Ecto neural progenitor cell (in vitro differentiated cells): ENCODE measurements around the gene WDR46.

Experiments
- DNase-seq: peaks from one replicate; pipeline ENCODE4 v3.0.0-alpha.2; 2018; ENCODE audit warnings: low spot score

The WDR46 gene

GRCh38 chr6:33288921-33289783, at the start of gene WDR46, which contains the start of gene PFDN6:
WDR46 (minus strand) TSS chr6:33289239; CDS start chr6:33289170, 69 bp downstream.
PFDN6 (plus strand) TSS chr6:33289601; CDS start chr6:33289857, 256 bp downstream.
- DNase-seq: peak; percentile 83

- DNase-seq: no peak
These were observed 47.5 kb upstream of the WDR46 start for GRCh38 chr6:33336495-33336894.

GRCh38 chr6:33335916-33336315, 46.9 kb upstream of the WDR46 start:
- DNase-seq: no peak

DNA sequence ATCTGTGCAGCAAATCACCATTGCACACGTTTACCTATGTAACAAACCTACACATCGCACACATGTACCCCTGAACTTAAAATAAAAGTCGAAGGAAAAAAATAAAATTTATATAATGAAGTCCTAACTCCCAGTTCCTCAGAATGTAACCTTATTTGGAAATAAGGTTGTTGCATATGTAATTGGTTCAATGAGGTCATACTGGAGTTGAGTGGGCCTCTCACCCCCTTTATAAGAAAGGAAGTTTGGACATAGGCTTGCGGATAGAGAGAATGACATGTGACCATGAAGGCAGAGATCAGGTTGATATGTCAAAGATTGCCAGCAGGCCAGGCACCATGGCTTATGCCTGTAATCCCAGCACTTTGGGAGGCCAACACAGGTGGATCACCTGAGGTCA, 44.6 kb upstream of the WDR46 start:
- no peak for DNase-seq

DNA sequence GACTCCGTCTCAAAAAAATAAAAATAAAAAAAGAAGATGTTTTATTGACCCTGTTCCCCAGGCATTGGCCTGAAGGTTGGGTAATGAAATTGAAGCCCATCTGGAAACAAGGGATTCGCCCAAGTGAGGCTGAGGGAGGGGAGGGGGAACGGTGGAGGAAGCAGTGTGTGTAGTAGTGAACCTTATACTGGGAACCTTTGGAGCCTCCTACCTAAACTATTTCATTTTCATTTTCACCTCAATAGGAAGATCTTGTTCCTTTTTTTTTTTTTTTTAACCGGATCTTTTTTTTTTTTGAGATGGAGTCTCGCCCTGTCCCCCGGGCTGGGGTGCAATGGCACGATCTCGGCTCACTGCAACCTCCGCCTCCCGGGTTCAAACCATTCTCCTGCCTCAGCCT, 41.7 kb upstream of the WDR46 start:
- no peak for DNase-seq

DNA sequence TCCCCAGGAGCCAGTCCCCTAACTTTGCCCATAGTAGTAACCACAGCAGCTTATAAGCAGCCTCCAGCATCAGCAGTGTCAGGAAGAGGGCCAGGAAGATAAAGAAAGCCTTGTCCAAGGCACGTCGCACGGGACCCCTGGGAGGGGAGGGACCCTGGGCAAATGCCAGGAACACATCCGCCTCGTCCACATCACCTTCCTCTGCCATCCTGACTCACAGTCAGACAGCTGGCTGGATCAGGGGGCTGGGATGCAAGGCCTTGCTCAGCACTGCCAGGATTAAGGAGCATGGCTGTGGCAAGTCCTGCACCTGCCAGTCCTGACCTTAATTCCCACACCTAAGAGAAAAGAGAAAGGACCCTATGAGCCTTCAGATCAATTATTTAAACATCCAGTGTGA, 40.0 kb upstream of the WDR46 start:
- DNase-seq: no peak

- DNase-seq: no peak
These were observed 35.1 kb upstream of the WDR46 start for GRCh38 chr6:33324125-33324524.

DNA sequence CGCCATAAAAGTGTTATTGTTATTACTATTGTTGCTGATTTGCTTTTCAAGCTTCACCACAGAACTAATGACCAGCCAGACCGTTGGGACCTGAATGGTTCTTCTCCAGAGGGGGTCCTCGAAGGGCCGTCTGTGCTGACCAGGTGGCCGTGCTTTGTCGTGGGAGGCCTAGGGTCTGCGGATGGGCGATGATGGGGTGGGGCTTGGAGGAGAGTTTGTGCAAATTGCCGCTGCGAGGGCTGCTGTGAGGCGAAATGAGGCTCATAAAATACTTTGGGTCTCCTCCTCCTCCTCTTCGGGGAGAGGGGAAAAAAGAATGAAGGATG, 34.5 kb upstream of the WDR46 start:
- DNase-seq: no peak

DNA sequence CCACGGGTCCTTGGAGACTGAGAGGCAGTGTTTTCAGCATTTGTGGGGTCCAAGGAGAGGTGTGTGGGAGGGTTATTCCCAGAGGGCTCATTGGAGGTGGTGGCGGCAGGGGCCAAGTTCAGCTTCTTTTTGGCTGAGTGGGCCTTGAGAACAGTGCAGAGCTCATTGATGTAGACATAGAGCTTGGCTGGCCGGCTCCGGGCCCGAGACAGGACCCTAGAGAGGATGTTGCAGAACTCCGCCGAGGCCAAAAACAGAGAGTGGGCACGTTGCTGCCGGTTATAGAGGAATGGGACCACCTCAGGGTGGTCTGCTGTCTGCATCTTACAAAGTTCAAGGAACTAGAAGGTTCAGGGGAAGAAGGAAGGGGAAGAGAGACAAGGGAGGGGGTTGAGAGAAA, 32.2 kb upstream of the WDR46 start:
- no peak for DNase-seq

DNA sequence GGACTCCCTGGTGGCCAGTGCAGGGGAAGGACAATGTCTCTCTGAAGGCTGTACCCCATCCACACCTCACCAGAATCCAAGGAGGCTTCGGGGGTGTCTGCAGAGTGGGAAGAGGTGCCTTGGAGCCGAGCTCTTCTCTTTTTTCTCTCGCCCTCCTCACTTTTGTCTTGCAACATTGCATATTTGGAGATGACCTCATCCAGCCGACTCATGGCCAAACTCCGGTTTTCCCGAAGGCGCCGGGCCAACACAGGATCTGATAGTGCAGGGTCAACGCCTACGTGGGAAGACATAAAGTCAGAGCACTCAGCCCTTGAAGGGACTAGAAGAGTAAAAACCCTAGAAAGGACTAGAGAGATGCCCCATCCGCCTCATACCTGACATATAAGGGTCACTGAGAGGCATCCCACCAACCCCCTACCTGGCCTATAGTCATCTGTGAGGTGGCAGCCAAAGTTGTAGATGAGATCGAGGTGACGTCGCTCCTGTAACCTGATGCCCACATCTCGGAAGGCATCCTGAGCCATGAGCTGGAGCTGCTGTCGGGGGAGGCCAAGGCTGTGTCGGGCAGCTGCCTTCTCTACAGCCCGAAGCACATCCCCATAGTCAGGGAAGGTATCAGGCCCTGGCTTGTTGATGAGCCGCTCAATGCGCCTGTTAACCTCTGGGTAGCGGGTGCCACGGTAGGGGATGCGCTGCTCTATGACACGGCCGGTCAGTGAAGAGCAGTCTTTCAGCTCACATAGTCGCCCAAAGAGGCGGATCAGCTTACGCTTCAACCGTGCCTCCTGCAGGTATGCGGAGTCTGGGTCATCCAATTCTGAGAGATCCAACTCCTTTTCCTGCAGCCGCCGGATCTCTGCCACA, 31.5 kb upstream of the WDR46 start:
- DNase-seq: no peak

DNA sequence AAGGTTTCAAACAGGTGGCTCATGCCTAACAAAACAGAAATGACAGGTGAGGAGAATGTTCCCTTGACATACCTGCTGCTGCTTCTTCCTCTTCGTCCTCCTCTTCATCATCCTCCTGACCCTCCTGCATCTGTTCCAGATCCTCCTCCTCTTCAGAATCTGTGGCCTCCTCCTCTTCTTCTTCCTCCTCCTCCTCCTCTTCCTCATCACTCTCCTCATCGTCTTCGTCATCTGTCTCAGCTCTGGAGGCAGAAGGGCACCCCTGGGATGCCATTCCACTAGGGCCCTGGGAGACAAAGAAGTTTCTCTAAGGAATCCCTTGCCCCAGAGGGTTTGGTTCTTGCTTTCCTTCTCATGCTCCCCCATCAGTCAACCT, 30.9 kb upstream of the WDR46 start:
- no peak for DNase-seq

DNA sequence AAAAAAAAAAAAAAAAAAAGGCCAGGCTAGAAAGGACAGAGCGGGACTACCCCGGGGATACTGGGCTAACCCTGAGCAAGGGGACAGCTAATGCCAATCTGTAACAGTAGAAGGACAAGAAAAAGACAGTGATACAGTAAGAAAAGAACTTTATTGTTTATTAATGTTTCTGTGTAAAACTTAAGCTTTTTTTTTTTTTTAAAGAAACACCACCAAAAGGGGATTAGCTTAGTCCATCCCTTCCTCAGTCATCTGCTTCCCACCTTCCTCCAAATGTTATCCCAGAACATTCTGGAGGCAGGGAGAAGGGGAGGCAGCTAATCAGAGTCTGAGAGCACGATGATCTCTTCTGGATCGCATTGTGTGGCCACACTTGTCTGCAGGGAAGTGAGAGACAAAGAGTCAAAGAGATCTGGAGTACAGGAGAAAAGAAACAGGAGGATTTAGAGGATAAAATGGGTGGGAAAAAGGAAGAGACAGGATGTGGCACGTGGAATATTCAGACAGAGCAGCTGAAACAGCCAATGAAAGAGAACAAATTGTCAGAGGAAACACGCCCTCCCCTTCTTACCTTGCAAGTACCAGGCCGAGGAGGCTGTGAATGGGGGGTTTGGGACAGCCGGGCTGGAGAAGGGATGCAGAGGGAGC, 29.5 kb upstream of the WDR46 start:
- DNase-seq: no peak

DNA sequence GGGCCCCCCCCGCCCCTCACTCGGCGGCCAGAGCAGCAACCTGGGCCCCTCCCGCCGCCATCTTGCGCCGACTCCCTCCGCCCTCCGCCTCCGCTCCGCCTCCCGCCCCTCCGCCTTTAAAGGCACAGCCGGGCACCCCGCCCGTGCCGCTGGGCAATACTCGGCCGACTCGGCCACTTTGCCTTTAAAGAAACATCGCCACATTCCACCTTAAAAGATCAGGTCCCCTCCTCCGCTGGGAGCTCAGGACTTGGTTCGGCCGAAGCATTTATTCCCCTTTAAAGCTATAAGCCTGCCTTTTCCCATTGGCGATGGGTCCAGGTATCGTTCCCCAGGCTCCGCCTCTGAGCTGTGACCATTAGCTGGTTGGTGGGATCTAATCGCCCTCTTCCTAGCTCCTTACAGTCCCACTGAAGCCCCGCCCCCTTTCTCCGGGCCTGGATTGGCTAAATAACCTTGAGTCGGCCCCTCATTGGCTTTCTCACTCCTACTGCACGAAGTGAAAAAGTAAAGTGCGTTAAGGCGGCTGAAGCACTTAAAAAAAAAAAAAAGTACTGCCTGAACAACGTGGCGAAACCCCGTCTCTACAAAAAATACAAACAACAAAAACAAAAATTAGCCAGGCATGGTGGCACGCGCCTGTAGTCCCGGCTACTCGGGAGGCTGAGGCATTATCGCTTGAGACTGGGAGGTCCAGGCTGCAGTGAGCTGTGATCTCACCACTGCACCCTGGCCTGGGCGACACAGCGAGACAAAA, 28.8 kb upstream of the WDR46 start, which contains the start of gene ZBTB22:
ZBTB22 (minus strand) TSS at position 76 of the 757 bp plus-strand sequence. CDS start 828 bp downstream, outside the sequence.
- DNase-seq: peak; percentile 96

DNA sequence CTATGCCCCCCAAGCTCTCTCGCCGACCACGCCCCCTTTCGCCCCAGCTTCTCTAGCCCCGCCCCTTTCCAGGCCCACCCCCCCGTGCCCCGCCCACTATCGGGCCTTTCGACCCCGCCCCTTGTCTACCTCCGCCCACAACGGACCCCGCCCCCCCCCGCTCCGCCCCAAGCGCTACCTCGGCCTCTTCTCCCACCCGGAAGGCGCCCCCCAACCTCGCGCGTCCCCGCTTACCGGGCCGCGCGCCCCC, 28.3 kb upstream of the WDR46 start:
- no peak for DNase-seq

GRCh38 chr6:33316603-33317418, 27.8 kb upstream of the WDR46 start:
- DNase-seq: no peak

GRCh38 chr6:33315793-33316602, 27.0 kb upstream of the WDR46 start:
- no peak for DNase-seq

GRCh38 chr6:33314943-33315792, 26.1 kb upstream of the WDR46 start:
- peak; percentile 70 for DNase-seq

DNA sequence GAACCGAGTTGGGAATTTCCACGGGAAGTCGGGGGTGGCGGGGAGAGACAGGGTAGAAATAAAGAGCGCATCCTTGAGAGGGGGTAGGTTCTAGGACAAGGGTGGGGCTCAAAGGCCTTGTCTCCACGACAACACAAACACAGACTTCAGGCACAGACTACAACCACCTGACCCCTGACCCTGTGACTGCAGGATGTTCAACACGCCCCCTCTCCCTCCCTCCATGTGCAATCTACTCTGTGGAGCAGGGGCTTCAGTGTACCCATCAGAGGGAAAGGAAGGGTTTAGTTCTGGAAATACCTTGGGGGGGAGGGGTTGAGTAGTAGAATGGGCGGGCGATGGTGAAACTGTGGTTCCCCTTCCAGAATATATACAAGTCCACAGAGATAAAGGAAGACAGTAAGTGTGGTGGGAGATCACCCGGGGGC, 25.5 kb upstream of the WDR46 start:
- no peak for DNase-seq
